B cell (primary cell): ENCODE data around the gene SNCAIP. TPM values are rescaled to one million over a fixed set of nuclear protein-coding genes. Genes with fewer than 3 reads are reported as not detected.

ENCODE experiments used
- ATAC-seq: fragments of 200-7000 bp; cut with Tn5 transposase; one replicate; pipeline ENCODE4 v1.10.0; 2021; ENCODE audit warnings: low read depth, mild to moderate bottlenecking, moderate number of reproducible peaks, moderate library complexity
- CTCF ChIA-PET: fragments of 350-600 bp; sonication (Branson Sonifier 250); formaldehyde crosslinking; loops from one replicate; lab custom pipeline; 2021; ENCODE audit warnings: antibody characterized with exemption, inconsistent platforms; lab: Charles Lee
- POLR2A ChIA-PET: fragments of 350-600 bp; sonication (Branson Sonifier 250); formaldehyde crosslinking; loops from one replicate; lab custom pipeline; 2021; ENCODE audit warnings: antibody characterized with exemption; lab: Charles Lee
- DNase-seq: peaks from one replicate; pipeline ENCODE4 v3.0.0; 2013
- H2AFZ ChIP-seq: 2 replicates; pipeline ENCODE4 v1.6.1; 2012; ENCODE audit warnings: mild to moderate bottlenecking, low read depth, low read length; ENCODE audit not compliant: insufficient read depth, poor library complexity, severe bottlenecking
- H3K27ac ChIP-seq, 2 donors: 1 replicate in 1 of 2; 2 replicates in 1 of 2; pipeline ENCODE4 v1.5.1; 2012 to 2013; ENCODE audit warnings: low read length in 2 of 2, mild to moderate bottlenecking in 2 of 2, moderate library complexity in 1 of 2
- H3K27me3 ChIP-seq, 4 experiments: fragments of 200-600 bp in 1 of 4; sonication (generic) in 1 of 4; replicated peaks in 1 of 4; 1 replicate in 2 of 4; 2 replicates in 2 of 4; pipeline versions ENCODE4 v1.6.1 to v1.7.0; 2013 to 2016; ENCODE audit warnings: low read length in 3 of 4, mild to moderate bottlenecking in 2 of 4, mixed read lengths in 1 of 4, moderate library complexity in 1 of 4; ENCODE audit not compliant: insufficient read depth in 4 of 4, control insufficient read depth in 3 of 4; ENCODE audit errors: control extremely low read depth in 1 of 4
- H3K36me3 ChIP-seq, 2 experiments: replicated peaks in 1 of 2; 1 replicate in 1 of 2; 2 replicates in 1 of 2; pipeline versions ENCODE4 v1.6.1 to v1.7.1; 2013; ENCODE audit warnings: low read length in 1 of 2; ENCODE audit not compliant: insufficient read depth in 2 of 2, control insufficient read depth in 1 of 2; ENCODE audit errors: control extremely low read depth in 1 of 2, extremely low read depth in 1 of 2
- H3K4me1 ChIP-seq, 2 donors: fragments of 200-600 bp in 1 of 2; sonication (generic) in 1 of 2; 1 replicate in 1 of 2; 2 replicates in 1 of 2; pipeline versions ENCODE4 v1.5.1 to v1.6.1; 2013 to 2017; ENCODE audit warnings: low read length in 2 of 2; ENCODE audit not compliant: control insufficient read depth in 2 of 2, insufficient read depth in 2 of 2
- H3K4me2 ChIP-seq: replicated peaks from 2 replicates; pipeline ENCODE3; 2012; ENCODE audit warnings: mild to moderate bottlenecking, low read depth, low read length; ENCODE audit not compliant: poor library complexity, severe bottlenecking
- H3K4me3 ChIP-seq, 5 experiments: fragments of 200-600 bp in 1 of 5; sonication (generic) in 1 of 5; 1 replicate in 3 of 5; 2 replicates in 2 of 5; pipeline versions ENCODE4 v1.5.1 to v1.7.0; 2011 to 2016; ENCODE audit warnings: low read length in 4 of 5, mild to moderate bottlenecking in 4 of 5, low read depth in 2 of 5, control low read depth in 1 of 5, moderate library complexity in 1 of 5; ENCODE audit not compliant: insufficient read depth in 1 of 5; ENCODE audit errors: control extremely low read depth in 1 of 5, extremely low read depth in 1 of 5
- H3K79me2 ChIP-seq: fragments of 200-600 bp; sonication (generic); one replicate; pipeline ENCODE4 v1.6.0; 2016; ENCODE audit warnings: low read length; ENCODE audit not compliant: control insufficient read depth, insufficient read depth
- H3K9ac ChIP-seq: fragments of 200-600 bp; sonication (generic); 2 replicates; pipeline ENCODE4 v1.6.1; 2017; ENCODE audit warnings: mild to moderate bottlenecking, low read length, moderate library complexity
- H3K9me3 ChIP-seq, 3 donors: one replicate each; pipeline versions ENCODE4 v1.6.1 to v1.7.1; 2013; ENCODE audit warnings: low read length in 2 of 3; ENCODE audit not compliant: control insufficient read depth in 2 of 3, insufficient read depth in 1 of 3; ENCODE audit errors: control extremely low read depth in 1 of 3
- H4K20me1 ChIP-seq: 2 replicates; pipeline ENCODE4 v1.6.0; 2012; ENCODE audit warnings: mild to moderate bottlenecking, low read length; ENCODE audit not compliant: insufficient read depth, control insufficient read depth, poor library complexity, severe bottlenecking
- H3K27ac Mint-ChIP-seq: one replicate; pipeline ENCODE4 v1.8.0; 2021; ENCODE audit warnings: mixed read lengths
- H3K27me3 Mint-ChIP-seq: one replicate; pipeline ENCODE4 v1.8.0; 2021; ENCODE audit warnings: mixed read lengths
- H3K4me1 Mint-ChIP-seq: one replicate; pipeline ENCODE4 v1.8.0; 2021; ENCODE audit warnings: mixed read lengths
- H3K4me3 Mint-ChIP-seq: one replicate; pipeline ENCODE4 v1.8.0; 2021; ENCODE audit warnings: mixed read lengths
- H3K9me3 Mint-ChIP-seq: one replicate; pipeline ENCODE4 v1.8.0; 2022; ENCODE audit warnings: mixed read lengths; ENCODE audit not compliant: insufficient read depth
- EZH2 ChIP-seq: IDR thresholded peaks from 2 replicates; pipeline ENCODE4 v1.6.1; 2012; ENCODE audit warnings: borderline replicate concordance, low read depth, mild to moderate bottlenecking, moderate library complexity, low read length; ENCODE audit not compliant: insufficient read depth, poor library complexity, severe bottlenecking
- WGBS: methylation state at CpG from one replicate; pipeline ENCODE4 v1.1.5; 2013; ENCODE audit warnings: missing lambda C conversion rate; ENCODE audit not compliant: insufficient coverage; 5-methylcytosine and 5-hydroxymethylcytosine counted together
- intact Hi-C: fragments of 100-400 bp; cut with micrococcal nuclease; formaldehyde crosslinking; loops from one replicate; pipeline ENCODE4 v1.10.0; 2022
- polyA plus RNA-seq: library from polyadenylated mRNA; depleted of rRNA; stranded (reverse); fragments of >200 nt; gene quantifications from 2 replicates; pipeline ENCODE4 v1.2.3, GENCODE V29; 2012
- total RNA-seq, 2 donors: library from RNA; stranded (reverse); fragments of 120-200 nt in 1 of 2; gene quantifications; 1 replicate in 1 of 2; 2 replicates in 1 of 2; pipeline versions ENCODE4 v1.2.3 to v1.2.4, GENCODE V29; 2013 to 2022
- TF ChIP-seq, protein P1 (sequence below): fragments of 200-600 bp; IDR thresholded peaks from one replicate; pipeline ENCODE4 v1.8.0; 2022; ENCODE audit warnings: antibody characterized with exemption, mild to moderate bottlenecking

Gene SNCAIP
- total and polyA plus RNA-seq, 2 donors (not counting 1 experiment from before 2014, with no cell fraction given) = not detected

DNA sequence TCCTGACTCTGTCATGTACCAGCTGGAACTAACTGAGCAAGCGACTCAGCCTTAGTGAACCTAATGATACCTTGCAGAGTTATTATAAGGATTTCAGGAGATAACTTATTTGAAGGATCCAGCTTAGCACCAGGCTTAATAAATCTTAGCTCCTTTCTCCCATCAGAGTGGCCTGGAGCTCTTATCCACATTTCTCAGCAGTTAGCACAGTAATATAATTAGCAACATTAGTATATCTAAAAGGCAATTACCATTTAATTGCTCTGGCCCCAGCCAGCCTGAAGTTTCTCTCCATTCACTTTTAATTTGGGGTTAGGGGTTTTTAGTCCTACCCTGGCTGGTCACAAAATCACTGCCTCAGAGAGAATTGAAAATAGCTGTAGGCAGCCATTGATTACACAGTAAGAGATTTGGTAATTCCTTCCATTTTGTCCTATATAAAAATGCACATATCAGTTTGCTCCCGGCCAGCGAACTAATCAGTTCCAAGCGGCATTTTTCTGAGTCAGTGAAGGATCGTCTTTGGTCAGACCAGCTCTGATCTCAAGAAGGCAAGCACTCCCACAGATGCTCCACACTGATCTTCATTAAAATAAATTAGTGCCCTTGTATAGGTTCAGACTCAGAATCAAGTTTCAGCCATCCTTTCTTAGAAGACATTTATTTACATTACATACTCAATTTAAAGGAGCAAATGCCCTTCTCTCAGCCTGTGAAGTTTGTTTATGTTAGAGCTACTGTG lies 56.6 kb downstream of the SNCAIP start:
- DNase-seq = no peak
- no peak overlapping the region for H3K4me3 Mint-ChIP-seq
- no peaks in the 10 kb centered on the region for H3K4me1 Mint-ChIP-seq
- Histone ChIP-seq H3K4me3 (no peak overlapping the region), H3K79me2 (no peaks in the 10 kb centered on the region), H4K20me1 (no peaks in the 10 kb centered on the region), H3K4me1 (no peaks in the 10 kb centered on the region), H3K9me3 (no peaks in the 10 kb centered on the region), H2AFZ (no peak overlapping the region), H3K9ac (no peak overlapping the region), H3K36me3 (no peaks in the 10 kb centered on the region), H3K27me3 (no peaks in the 10 kb centered on the region), H3K4me2 (no peak overlapping the region), H3K27ac (no peak overlapping the region)
- H3K9me3 Mint-ChIP-seq = no peaks in the 10 kb centered on the region
- intact Hi-C loops = no loop called here
- ChIA-PET CTCF (no interaction called here), POLR2A (no interaction called here)
- H3K27me3 Mint-ChIP-seq = no peaks in the 10 kb centered on the region
- WGBS = 100% methylated on average over 2 of the region's 5 CpGs
- no peak overlapping the region for H3K27ac Mint-ChIP-seq
- TF ChIP-seq, protein P1, sequence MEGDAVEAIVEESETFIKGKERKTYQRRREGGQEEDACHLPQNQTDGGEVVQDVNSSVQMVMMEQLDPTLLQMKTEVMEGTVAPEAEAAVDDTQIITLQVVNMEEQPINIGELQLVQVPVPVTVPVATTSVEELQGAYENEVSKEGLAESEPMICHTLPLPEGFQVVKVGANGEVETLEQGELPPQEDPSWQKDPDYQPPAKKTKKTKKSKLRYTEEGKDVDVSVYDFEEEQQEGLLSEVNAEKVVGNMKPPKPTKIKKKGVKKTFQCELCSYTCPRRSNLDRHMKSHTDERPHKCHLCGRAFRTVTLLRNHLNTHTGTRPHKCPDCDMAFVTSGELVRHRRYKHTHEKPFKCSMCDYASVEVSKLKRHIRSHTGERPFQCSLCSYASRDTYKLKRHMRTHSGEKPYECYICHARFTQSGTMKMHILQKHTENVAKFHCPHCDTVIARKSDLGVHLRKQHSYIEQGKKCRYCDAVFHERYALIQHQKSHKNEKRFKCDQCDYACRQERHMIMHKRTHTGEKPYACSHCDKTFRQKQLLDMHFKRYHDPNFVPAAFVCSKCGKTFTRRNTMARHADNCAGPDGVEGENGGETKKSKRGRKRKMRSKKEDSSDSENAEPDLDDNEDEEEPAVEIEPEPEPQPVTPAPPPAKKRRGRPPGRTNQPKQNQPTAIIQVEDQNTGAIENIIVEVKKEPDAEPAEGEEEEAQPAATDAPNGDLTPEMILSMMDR = no peak
- ATAC-seq = no peak

DNA sequence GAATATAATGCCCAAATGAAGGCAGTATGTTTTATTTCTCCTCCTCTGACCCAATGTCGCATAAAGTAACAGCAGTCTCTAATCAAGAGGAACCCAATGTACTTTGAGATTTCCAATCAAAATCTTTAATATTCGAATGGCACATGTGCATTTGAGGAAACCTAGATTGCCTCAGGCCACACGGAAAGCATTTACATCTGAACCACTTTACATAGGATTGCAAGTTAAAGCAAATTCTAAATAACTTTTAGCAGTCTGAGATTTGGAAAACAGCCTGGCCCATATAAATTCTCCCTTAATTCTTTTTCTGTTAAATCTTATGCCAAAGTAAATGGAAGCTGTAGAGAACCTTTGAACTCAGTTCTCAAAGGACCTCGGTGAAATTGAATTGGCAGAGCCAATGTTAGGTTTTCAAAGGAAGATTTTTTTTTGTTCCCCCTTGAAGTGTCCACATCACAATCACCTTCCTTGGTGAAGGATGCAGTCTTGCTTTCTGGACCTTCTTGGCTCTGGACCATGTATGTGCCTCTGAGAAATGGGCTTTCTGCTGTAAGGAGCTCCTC lies 57.3 kb downstream of the SNCAIP start:
- H3K4me3 ChIP-seq = no peak overlapping the region
- H3K27me3 ChIP-seq = no peaks in the 10 kb centered on the region
- no peak overlapping the region for H2AFZ ChIP-seq
- no peaks in the 10 kb centered on the region for H3K9me3 ChIP-seq
- Mint-ChIP-seq H3K9me3 (no peaks in the 10 kb centered on the region), H3K27ac (no peak overlapping the region), H3K27me3 (no peaks in the 10 kb centered on the region), H3K4me3 (no peak overlapping the region), H3K4me1 (no peaks in the 10 kb centered on the region)
- no peak overlapping the region for H3K27ac ChIP-seq
- H3K79me2 ChIP-seq = no peaks in the 10 kb centered on the region
- H4K20me1 ChIP-seq = no peaks in the 10 kb centered on the region
- no peak for TF ChIP-seq EZH2
- TF ChIP-seq, protein P1 = no peak
- no peak overlapping the region for H3K4me2 ChIP-seq
- no peaks in the 10 kb centered on the region for H3K36me3 ChIP-seq
- ATAC-seq = no peak
- intact Hi-C loops = no loop called here
- DNase-seq = no peak
- ChIA-PET POLR2A (no interaction called here), CTCF (no interaction called here)
- no peaks in the 10 kb centered on the region for H3K4me1 ChIP-seq
- no peak overlapping the region for H3K9ac ChIP-seq
- WGBS = 93% methylated on average over 2 of the region's 4 CpGs
